Ishikawa (cell line): Measurements from ENCODE around the gene PPP1R27.

Experiments
- CREB1 ChIP-seq: IDR thresholded peaks from 2 replicates; pipeline ENCODE4 v1.6.1; 2012; ENCODE audit warnings: low read depth
- TAF1 ChIP-seq: IDR thresholded peaks from 2 replicates; pipeline ENCODE4 v1.6.1; 2012; ENCODE audit warnings: low read depth, mild to moderate bottlenecking

DNA sequence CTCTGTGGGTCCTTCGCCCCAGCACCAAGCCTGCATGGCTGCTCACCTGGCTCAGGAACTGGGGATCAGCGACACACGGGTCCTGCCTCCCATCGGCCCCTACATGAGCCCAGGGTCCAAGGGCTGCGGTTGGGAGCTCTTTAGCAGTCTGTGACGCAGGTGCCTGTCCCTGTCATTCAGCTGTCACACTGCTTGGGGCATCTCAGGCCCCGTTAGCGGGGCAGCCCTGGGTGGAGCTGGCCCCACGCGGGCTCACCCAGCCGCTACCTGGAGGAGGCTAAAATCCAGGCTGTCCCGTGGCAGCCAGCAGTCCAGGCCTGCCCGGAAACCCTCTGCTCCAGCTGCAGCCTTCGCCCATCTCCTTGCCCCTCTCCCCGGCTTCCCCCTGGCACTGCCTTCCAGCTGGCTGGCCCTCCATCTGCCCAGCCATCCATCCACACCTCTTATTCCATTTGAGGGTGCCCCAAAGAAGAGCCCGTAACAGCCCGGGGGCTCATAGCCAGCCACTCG is 27.6 kb downstream of the PPP1R27 start:
- no peak for TF ChIP-seq TAF1
- no peak for TF ChIP-seq CREB1
